ENCODE data around the gene ACOXL.

ACOXL gene

DNA sequence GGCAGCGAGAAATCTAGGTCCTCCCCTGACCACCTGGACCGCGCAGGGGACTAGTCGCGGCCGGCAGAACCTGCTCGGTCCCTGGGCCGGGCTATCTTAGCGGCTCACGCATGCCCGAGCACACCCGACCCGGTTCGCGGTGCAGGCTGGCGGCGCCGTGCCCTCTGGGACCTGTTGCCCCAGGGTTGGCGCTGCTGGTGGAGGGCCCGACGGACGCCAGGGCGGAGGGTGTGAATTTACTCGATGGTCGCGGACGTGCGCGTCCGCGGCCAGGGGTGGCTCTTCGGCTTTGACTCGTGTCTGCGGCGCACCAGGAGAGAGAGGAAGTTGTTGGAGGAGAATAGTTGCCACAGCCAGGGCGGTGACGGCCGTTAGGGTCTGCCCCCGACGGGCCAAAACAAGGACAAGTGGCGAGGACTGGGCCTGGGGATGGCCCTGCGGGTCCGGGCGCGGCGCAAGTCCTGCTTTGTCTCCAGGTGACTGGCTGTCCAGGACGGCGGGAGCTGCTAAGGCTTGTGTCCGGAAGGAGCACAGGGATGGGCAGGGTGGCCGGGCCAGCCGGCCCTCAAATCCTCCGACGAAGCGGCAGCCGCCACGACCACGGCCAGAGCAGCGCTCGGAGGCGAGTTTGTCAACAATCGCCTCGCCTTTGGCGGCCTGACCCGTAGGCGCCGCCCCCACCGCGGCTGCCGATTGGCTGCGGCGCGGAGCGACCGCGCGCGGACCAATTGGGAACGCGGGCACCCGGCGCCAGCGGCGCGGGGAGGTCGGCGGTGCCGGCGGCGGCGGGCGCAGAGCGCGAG is 389.7 kb downstream of the ACOXL start:
- H3K9ac ChIP-seq (ENCODE audit: low read depth, low read length), result peak overlapping the region; percentile 90
- peaks cover 32% of the 10 kb centered on the region for H3K36me3 ChIP-seq (ENCODE audit: insufficient read depth, low read length)
- peaks cover 44% of the 10 kb centered on the region for H3K27me3 ChIP-seq (ENCODE audit: insufficient read depth, low read length)
- under 1% methylated on average over 93 of the region's 93 CpGs for WGBS
- peak overlapping the region; percentile 90 for H3K4me3 ChIP-seq (ENCODE audit: low read length)
- no peak overlapping the region for H3K27ac ChIP-seq (ENCODE audit: low read depth, low read length)
- H3K4me1 ChIP-seq (ENCODE audit: insufficient read depth, low read length), result peaks cover 14% of the 10 kb centered on the region
- no peaks in the 10 kb centered on the region for H3K9me3 ChIP-seq (ENCODE audit: insufficient read depth, low read depth, low read length)

DNA sequence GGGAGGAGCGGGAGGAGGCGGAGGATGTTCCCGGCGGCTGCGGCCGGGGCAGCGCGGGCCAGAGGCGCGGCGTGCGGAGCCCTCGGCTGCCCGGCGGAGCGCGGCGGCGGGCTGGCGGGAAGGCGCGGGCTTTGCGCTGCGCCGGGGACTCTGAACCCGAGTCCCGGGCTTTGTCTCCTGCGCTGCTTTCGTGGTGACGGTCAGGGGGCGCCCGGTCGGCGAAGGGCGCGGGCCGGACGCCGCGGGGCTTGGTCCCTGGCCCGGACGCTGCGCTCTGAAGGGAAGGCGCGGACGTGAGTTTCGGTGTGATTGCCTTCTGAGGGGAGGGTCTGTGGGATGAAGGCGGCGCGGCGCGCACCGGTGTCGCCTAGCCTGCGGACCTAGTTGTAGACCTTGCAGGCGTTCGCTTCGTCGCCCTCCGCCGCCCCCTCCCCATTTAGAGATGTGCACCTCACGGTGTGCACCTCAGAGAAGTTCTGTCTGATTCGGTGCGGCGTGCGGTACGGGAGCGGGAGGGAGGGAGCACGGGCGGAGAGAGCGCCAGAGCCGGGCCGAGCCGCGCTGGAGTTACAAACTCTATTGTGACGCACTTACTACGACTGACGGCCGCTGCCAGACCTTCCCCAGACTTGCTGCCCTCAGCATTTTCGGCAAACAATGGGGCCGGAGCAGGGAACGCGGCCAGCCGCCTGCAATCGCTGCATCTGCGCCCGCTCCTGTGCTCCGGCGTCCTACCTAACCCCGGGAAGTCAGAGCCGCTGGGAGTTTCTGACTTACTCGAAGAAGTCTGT is 390.5 kb downstream of the ACOXL start:
- Histone ChIP-seq H3K9me3 (ENCODE audit: insufficient read depth, low read depth, low read length) (no peaks in the 10 kb centered on the region), H3K9ac (ENCODE audit: low read depth, low read length) (peak overlapping the region; percentile 90), H3K27ac (ENCODE audit: low read depth, low read length) (peak overlapping the region; percentile 81), H3K36me3 (ENCODE audit: insufficient read depth, low read length) (peaks cover 40% of the 10 kb centered on the region), H3K27me3 (ENCODE audit: insufficient read depth, low read length) (peaks cover 37% of the 10 kb centered on the region), H3K4me1 (ENCODE audit: insufficient read depth, low read length) (peaks cover 14% of the 10 kb centered on the region), H3K4me3 (ENCODE audit: low read length) (peak overlapping the region; percentile 90)
- WGBS, result under 1% methylated on average over 92 of the region's 92 CpGs

DNA sequence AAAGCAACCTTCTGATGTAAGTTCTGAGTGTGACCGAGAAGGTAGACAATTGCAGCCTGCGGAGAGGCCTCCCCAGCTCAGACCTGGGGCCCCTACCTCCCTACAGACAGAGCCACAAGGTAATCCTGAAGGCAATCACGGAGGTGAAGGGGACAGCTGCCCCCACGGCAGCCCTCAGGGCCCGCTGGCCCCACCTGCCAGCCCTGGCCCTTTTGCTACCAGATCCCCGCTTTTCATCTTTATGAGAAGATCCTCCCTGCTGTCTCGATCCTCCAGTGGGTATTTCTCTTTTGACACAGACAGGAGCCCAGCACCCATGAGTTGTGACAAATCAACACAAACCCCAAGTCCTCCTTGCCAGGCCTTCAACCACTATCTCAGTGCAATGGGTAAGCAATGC is 391.4 kb downstream of the ACOXL start:
- Histone ChIP-seq H3K4me1 (ENCODE audit: insufficient read depth, low read length) (peaks cover 6% of the 10 kb centered on the region; the same call in 1 of the 2 replicates), H3K9ac (ENCODE audit: low read depth, low read length) (no peak overlapping the region), H3K27ac (ENCODE audit: low read depth, low read length) (no peak overlapping the region), H3K27me3 (ENCODE audit: insufficient read depth, low read length) (peaks cover 27% of the 10 kb centered on the region), H3K4me3 (ENCODE audit: low read length) (peak overlapping the region; percentile 90), H3K9me3 (ENCODE audit: insufficient read depth, low read depth, low read length) (no peaks in the 10 kb centered on the region), H3K36me3 (ENCODE audit: insufficient read depth, low read length) (peaks cover 50% of the 10 kb centered on the region)
- WGBS, result 79% methylated on average over 7 of the region's 7 CpGs

DNA sequence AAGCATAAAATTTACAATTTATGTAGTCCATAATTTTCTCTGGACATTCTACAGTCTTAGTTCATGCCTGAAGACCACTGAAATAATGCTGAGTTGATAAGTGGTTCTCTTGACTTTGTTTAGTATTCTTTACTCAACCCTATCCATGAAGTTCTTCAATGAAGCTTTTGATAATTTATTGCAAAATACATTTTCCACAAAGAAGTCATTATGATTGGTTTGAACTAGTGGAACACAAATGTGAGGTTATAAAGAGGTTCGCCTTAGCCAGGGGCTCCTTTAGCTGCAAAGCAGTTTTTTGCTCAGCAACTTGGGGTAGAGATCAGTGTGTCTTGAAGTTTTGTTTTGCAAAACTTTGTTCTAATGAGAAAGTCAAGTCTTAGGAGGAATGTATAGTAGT is 394.2 kb downstream of the ACOXL start:
- Histone ChIP-seq H3K9me3 (ENCODE audit: insufficient read depth, low read depth, low read length) (no peaks in the 10 kb centered on the region), H3K9ac (ENCODE audit: low read depth, low read length) (no peak overlapping the region), H3K4me3 (ENCODE audit: low read length) (no peak overlapping the region), H3K4me1 (ENCODE audit: insufficient read depth, low read length) (peaks cover 6% of the 10 kb centered on the region; the same call in 1 of the 2 replicates), H3K27ac (ENCODE audit: low read depth, low read length) (no peak overlapping the region), H3K27me3 (ENCODE audit: insufficient read depth, low read length) (peaks cover 5% of the 10 kb centered on the region), H3K36me3 (ENCODE audit: insufficient read depth, low read length) (peaks cover 72% of the 10 kb centered on the region)
- 94% methylated on average over 1 of the region's 1 CpG for whole genome bisulfite sequencing

DNA sequence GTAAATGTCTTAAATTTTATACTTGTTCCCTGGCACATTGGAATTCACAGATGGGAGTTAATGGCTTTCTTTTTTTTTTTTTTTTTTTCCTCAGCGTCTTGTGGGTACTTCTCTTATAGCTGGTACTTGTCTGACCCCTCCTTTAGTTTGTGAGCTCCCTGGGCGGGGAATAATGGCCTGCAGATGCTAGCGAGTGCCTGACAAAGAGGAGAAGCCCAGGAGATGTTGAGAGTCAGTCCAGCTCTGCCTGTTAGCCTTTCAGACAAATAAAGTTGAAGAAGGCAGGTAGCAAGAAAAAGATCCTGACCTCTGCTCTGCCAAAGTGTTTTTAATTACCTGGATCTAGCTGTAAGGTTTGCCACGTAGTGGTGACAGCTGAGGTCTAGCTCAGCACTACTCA is 395.0 kb downstream of the ACOXL start:
- 80% methylated on average over 4 of the region's 4 CpGs for WGBS
- Histone ChIP-seq H3K9me3 (ENCODE audit: insufficient read depth, low read depth, low read length) (no peaks in the 10 kb centered on the region), H3K4me1 (ENCODE audit: insufficient read depth, low read length) (peaks cover 6% of the 10 kb centered on the region; the same call in 1 of the 2 replicates), H3K27ac (ENCODE audit: low read depth, low read length) (no peak overlapping the region), H3K36me3 (ENCODE audit: insufficient read depth, low read length) (peaks cover 80% of the 10 kb centered on the region), H3K4me3 (ENCODE audit: low read length) (no peak overlapping the region), H3K9ac (ENCODE audit: low read depth, low read length) (no peak overlapping the region), H3K27me3 (ENCODE audit: insufficient read depth, low read length) (no peaks in the 10 kb centered on the region)

DNA sequence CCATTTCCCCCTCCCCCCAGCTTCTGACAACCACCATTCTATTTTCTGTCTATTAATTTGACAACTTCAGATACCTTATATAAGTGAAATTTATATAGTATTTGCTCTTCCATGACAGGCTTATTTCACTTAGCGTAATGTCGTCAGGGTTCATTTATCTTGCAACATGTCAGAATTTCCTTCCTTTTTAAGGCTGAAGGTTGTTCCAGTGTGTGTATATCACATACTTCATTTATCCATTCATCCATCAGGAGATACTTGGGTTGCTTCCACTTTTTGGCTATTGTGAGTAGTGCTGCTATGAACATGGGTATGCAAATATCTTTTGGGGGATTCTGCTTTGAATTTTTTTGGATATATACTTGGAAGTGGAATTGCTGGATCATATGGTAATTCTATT is 395.7 kb downstream of the ACOXL start:
- Histone ChIP-seq H3K9ac (ENCODE audit: low read depth, low read length) (no peak overlapping the region), H3K27me3 (ENCODE audit: insufficient read depth, low read length) (no peaks in the 10 kb centered on the region), H3K27ac (ENCODE audit: low read depth, low read length) (no peak overlapping the region), H3K4me3 (ENCODE audit: low read length) (no peak overlapping the region), H3K36me3 (ENCODE audit: insufficient read depth, low read length) (peaks cover 87% of the 10 kb centered on the region), H3K4me1 (ENCODE audit: insufficient read depth, low read length) (peaks cover 6% of the 10 kb centered on the region; the same call in 1 of the 2 replicates), H3K9me3 (ENCODE audit: insufficient read depth, low read depth, low read length) (no peaks in the 10 kb centered on the region)
- 100% methylated on average over 1 of the region's 2 CpGs for WGBS

DNA sequence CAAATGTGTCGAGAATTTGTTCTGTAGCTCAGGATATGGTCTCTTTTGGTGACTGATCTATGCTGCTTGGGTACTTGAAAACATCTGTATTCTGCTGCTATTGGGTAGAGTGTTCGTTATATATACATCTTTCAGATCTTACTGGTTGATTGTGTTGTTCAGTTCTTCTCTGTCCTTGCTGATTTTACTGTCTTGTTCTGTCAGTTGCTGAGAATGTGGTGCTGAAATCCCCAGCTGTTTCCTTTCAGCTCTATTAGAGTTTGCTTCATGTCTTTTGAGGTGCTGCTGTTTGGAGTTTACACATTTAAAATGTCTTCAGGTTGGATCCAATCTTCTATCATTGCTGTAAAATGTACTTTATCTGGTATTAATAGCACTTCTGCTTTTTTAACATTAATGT is 401.2 kb downstream of the ACOXL start:
- Histone ChIP-seq H3K36me3 (ENCODE audit: insufficient read depth, low read length) (peaks cover 72% of the 10 kb centered on the region), H3K4me3 (ENCODE audit: low read length) (no peak overlapping the region), H3K27me3 (ENCODE audit: insufficient read depth, low read length) (no peaks in the 10 kb centered on the region), H3K9me3 (ENCODE audit: insufficient read depth, low read depth, low read length) (no peaks in the 10 kb centered on the region), H3K9ac (ENCODE audit: low read depth, low read length) (no peak overlapping the region), H3K4me1 (ENCODE audit: insufficient read depth, low read length) (no peaks in the 10 kb centered on the region), H3K27ac (ENCODE audit: low read depth, low read length) (no peak overlapping the region)
- 99% methylated on average over 2 of the region's 2 CpGs for WGBS

DNA sequence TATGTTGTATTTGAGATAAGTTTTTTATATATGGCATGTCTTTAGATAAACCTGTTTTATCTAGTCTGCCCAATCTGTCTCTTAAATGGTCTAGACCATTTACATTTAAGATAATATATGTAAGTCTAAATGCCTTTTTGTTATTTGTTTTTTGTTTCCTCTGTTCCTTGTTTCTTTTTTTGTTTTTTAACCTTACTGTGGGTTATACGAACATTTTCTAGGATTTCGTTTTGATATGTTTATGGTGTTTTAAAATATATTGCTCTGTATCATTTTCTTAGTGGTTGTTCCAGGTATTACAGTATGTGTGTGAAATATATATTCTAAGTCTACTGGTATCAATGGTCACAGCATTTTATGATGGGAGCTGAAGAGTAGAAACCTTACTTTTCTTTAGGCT is 401.7 kb downstream of the ACOXL start:
- H3K27me3 ChIP-seq (ENCODE audit: insufficient read depth, low read length), result no peaks in the 10 kb centered on the region
- peaks cover 72% of the 10 kb centered on the region for H3K36me3 ChIP-seq (ENCODE audit: insufficient read depth, low read length)
- H3K9ac ChIP-seq (ENCODE audit: low read depth, low read length), result no peak overlapping the region
- no peak overlapping the region for H3K27ac ChIP-seq (ENCODE audit: low read depth, low read length)
- 91% methylated on average over 2 of the region's 2 CpGs for WGBS
- H3K4me1 ChIP-seq (ENCODE audit: insufficient read depth, low read length), result no peaks in the 10 kb centered on the region
- no peaks in the 10 kb centered on the region for H3K9me3 ChIP-seq (ENCODE audit: insufficient read depth, low read depth, low read length)
- H3K4me3 ChIP-seq (ENCODE audit: low read length), result no peak overlapping the region

DNA sequence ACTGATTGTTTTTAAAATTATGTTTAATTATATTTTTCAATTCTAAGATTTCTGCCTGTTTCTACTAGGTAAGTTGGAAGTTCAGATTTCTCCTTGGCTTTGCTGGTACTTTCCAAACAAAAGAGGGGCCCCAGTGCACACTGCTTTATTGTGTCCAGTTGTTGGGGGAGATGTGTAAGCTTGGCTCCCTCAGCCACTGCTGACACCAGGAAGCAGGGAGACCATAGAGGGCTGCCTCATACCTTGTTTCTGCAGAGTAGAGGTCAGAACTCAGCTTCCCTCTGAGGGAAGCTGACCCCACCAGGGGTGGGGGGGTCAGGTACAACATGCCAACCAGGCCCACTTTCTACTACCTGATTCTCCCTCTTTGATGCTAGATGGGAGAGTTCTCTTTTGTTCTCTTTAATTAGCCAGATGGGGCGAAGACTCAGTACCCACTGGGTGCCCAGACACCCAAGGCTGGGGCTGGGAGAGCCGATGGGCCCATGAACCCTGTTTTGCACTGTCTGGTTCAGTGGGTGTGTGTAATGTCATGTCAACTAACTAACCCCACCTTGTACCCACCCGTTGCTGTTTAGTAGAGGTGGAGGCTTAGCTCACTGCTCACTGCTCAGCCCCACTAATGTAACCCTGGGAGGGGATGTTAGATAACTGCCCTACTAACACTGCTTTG is 403.0 kb downstream of the ACOXL start:
- Histone ChIP-seq H3K27me3 (ENCODE audit: insufficient read depth, low read length) (no peaks in the 10 kb centered on the region), H3K4me3 (ENCODE audit: low read length) (no peak overlapping the region), H3K9me3 (ENCODE audit: insufficient read depth, low read depth, low read length) (no peaks in the 10 kb centered on the region), H3K4me1 (ENCODE audit: insufficient read depth, low read length) (no peaks in the 10 kb centered on the region), H3K27ac (ENCODE audit: low read depth, low read length) (no peak overlapping the region), H3K36me3 (ENCODE audit: insufficient read depth, low read length) (peaks cover 73% of the 10 kb centered on the region), H3K9ac (ENCODE audit: low read depth, low read length) (no peak overlapping the region)
- WGBS, result 85% methylated on average over 2 of the region's 3 CpGs

DNA sequence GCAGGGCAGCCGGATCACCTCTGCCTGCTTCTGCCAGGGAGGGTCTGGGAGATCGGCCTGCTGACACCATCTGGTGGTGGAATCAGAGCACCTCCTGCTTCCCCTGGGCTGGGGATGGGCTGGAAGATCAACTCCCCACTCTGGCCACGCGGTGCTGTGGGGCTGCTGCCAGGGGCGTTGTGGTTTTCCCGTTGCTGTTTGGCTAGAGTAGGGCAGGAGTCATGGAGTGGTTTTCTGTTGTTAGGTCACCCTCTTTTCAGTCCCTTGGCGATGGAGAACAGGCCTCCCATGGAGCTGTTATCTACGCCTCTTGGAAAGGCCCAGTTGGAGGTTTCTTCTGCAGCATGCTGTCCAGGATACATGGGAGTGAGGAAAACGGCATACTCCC is 403.5 kb downstream of the ACOXL start:
- Histone ChIP-seq H3K4me1 (ENCODE audit: insufficient read depth, low read length) (no peaks in the 10 kb centered on the region), H3K27ac (ENCODE audit: low read depth, low read length) (no peak overlapping the region), H3K9ac (ENCODE audit: low read depth, low read length) (no peak overlapping the region), H3K27me3 (ENCODE audit: insufficient read depth, low read length) (no peaks in the 10 kb centered on the region), H3K9me3 (ENCODE audit: insufficient read depth, low read depth, low read length) (no peaks in the 10 kb centered on the region), H3K4me3 (ENCODE audit: low read length) (no peak overlapping the region), H3K36me3 (ENCODE audit: insufficient read depth, low read length) (peaks cover 73% of the 10 kb centered on the region)
- WGBS, result 84% methylated on average over 9 of the region's 9 CpGs

DNA sequence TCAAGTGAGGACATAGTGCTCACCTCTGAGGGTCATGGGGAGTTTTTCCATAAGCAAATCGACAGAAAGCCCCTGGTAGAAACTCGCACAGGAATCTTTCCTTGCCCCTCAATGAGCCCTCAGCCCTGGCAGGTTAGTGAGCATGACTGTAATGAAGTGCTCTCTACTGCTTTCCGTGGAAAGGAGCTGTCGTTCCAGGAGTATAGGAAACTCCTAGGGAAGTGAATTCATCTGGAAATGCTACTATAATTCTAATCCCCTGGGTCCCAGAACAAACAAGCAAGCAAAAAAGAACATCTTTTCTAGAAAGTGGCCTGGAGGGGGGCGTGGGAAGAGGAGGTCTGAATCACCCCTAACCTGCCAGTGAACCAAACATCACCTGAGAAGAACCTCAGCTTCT is 406.5 kb downstream of the ACOXL start:
- peaks cover 75% of the 10 kb centered on the region for H3K36me3 ChIP-seq (ENCODE audit: insufficient read depth, low read length)

More for the DNA sequence above, 406.5 kb downstream of the ACOXL start:
- Histone ChIP-seq H3K27ac (ENCODE audit: low read depth, low read length) (no peak overlapping the region), H3K4me3 (ENCODE audit: low read length) (no peak overlapping the region), H3K9ac (ENCODE audit: low read depth, low read length) (no peak overlapping the region), H3K9me3 (ENCODE audit: insufficient read depth, low read depth, low read length) (no peaks in the 10 kb centered on the region), H3K27me3 (ENCODE audit: insufficient read depth, low read length) (no peaks in the 10 kb centered on the region), H3K4me1 (ENCODE audit: insufficient read depth, low read length) (no peaks in the 10 kb centered on the region)
- 98% methylated on average over 5 of the region's 5 CpGs for WGBS
